ENCODE data around the gene LYZL4. TPM values are rescaled to one million over a fixed set of nuclear protein-coding genes. Genes with fewer than 3 reads are reported as not detected.

The LYZL4 gene
- total and polyA plus RNA-seq, 7 donors, result not detected

- TF ChIP-seq EP300 (IDR thresholded peaks at IDR 0.05) (no peak), POLR2AphosphoS5 (IDR thresholded peaks at IDR 0.05) (no peak), POLR2A (IDR thresholded peaks at IDR 0.05) (no peak)
- 91 to 95% methylated on average over 7 of the region's 7 CpGs for WGBS, 2 donors
- Histone ChIP-seq H3K27ac (no peak overlapping the region), H3K4me3 (no peak overlapping the region), H3K9me3 (peaks cover 0 to 3% (median 0%) of the 10 kb centered on the region in 4 donors), H3K27me3 (no peaks in the 10 kb centered on the region), H3K4me1 (no peaks in the 10 kb centered on the region), H3K36me3 (no peaks in the 10 kb centered on the region)
- no peak for DNase-seq
- intact Hi-C loops (cut with DNase I), result no loop called here
Observed at GRCh38 chr3:42425736-42426407, 15.5 kb upstream of the LYZL4 start.

GRCh38 chr3:42424911-42425310 is 14.5 kb upstream of the LYZL4 start:
- H3K9me3 ChIP-seq, result peaks cover 0 to 1% (median 0%) of the 10 kb centered on the region in 4 donors
- no peak overlapping the region for H3K27ac ChIP-seq
- intact Hi-C loops (cut with DNase I), result no loop called here
- no peak for DNase-seq
- H3K4me1 ChIP-seq, result peaks cover 0 to 6% (median 0%) of the 10 kb centered on the region in 4 donors
- no peak for TF ChIP-seq CTCF (IDR thresholded peaks at IDR 0.05)
- TF ChIP-seq POLR2A (IDR thresholded peaks at IDR 0.05), result no peak
- TF ChIP-seq EP300 (IDR thresholded peaks at IDR 0.05), result no peak
- TF ChIP-seq POLR2AphosphoS5 (IDR thresholded peaks at IDR 0.05), result no peak
- no peak overlapping the region for H3K4me3 ChIP-seq
- WGBS, 2 donors, result 67 to 76% methylated on average over 3 of the region's 3 CpGs
- no peaks in the 10 kb centered on the region for H3K27me3 ChIP-seq
- H3K36me3 ChIP-seq, result no peaks in the 10 kb centered on the region

- no peak for DNase-seq
- no peak for TF ChIP-seq EP300 (IDR thresholded peaks at IDR 0.05)
- no peak for TF ChIP-seq CTCF (IDR thresholded peaks at IDR 0.05)
- no peak for TF ChIP-seq POLR2A (IDR thresholded peaks at IDR 0.05)
- no peak for TF ChIP-seq POLR2AphosphoS5 (IDR thresholded peaks at IDR 0.05)
- H3K27me3 ChIP-seq, result no peaks in the 10 kb centered on the region
- intact Hi-C loops (cut with DNase I), result no loop called here
- H3K9me3 ChIP-seq, result no peaks in the 10 kb centered on the region
- no peak overlapping the region for H3K27ac ChIP-seq
- H3K4me3 ChIP-seq, result no peak overlapping the region
- WGBS, 2 donors, result 49 to 82% methylated on average over 20 of the region's 20 CpGs
- no peaks in the 10 kb centered on the region for H3K36me3 ChIP-seq
- H3K4me1 ChIP-seq, result peaks cover 0 to 6% (median 0%) of the 10 kb centered on the region in 4 donors
Observed at GRCh38 chr3:42421818-42422796, 11.7 kb upstream of the LYZL4 start.

- no peak for DNase-seq
- H3K4me3 ChIP-seq, result no peak overlapping the region
- no peaks in the 10 kb centered on the region for H3K9me3 ChIP-seq
- TF ChIP-seq POLR2AphosphoS5 (IDR thresholded peaks at IDR 0.05) (no peak), CTCF (IDR thresholded peaks at IDR 0.05) (no peak), POLR2A (IDR thresholded peaks at IDR 0.05) (no peak), EP300 (IDR thresholded peaks at IDR 0.05) (no peak)
- 94 to 97% methylated on average over 1 of the region's 1 CpG for WGBS, 2 donors
- H3K4me1 ChIP-seq, result peaks cover 0 to 6% (median 0%) of the 10 kb centered on the region in 4 donors
- H3K27me3 ChIP-seq, result no peaks in the 10 kb centered on the region
- H3K27ac ChIP-seq, result no peak overlapping the region
- H3K36me3 ChIP-seq, result no peaks in the 10 kb centered on the region
- intact Hi-C loops (cut with DNase I), result no loop called here
Observed at GRCh38 chr3:42419563-42419962, 9.2 kb upstream of the LYZL4 start.
